ENCODE results near the gene MOSPD3. TPM values are rescaled to one million over a fixed set of nuclear protein-coding genes. Genes with fewer than 3 reads are reported as not detected.

MOSPD3 gene
- total RNA-seq, 1 donor from 2014 or later: 20.3 TPM

GRCh38 chr7:100590077-100590737, 22.1 kb upstream of the MOSPD3 start:
- no peak for DNase-seq (ENCODE audit: low spot score)

GRCh38 chr7:100591596-100591995, 20.7 kb upstream of the MOSPD3 start:
- no peak for ATAC-seq

More at GRCh38 chr7:100590077-100590737, 22.1 kb upstream of the MOSPD3 start:
- ATAC-seq: no peak

GRCh38 chr7:100595188-100595587, 17.2 kb upstream of the MOSPD3 start:
- no peak for DNase-seq (ENCODE audit: low spot score)
- no peak for ATAC-seq

More at GRCh38 chr7:100591596-100591995, 20.7 kb upstream of the MOSPD3 start:
- no peak for DNase-seq (ENCODE audit: low spot score)

GRCh38 chr7:100598425-100598824, 13.9 kb upstream of the MOSPD3 start:
- ATAC-seq: no peak

GRCh38 chr7:100599911-100600729, 12.2 kb upstream of the MOSPD3 start:
- ATAC-seq: no peak
- no peak for DNase-seq (ENCODE audit: low spot score)

More at GRCh38 chr7:100598425-100598824, 13.9 kb upstream of the MOSPD3 start:
- no peak for DNase-seq (ENCODE audit: low spot score)

- no peak for ATAC-seq
- DNase-seq (ENCODE audit: low spot score): no peak
These were observed 11.7 kb upstream of the MOSPD3 start for GRCh38 chr7:100600730-100601038.

- DNase-seq (ENCODE audit: low spot score): no peak
- ATAC-seq: no peak
These were observed 9.2 kb upstream of the MOSPD3 start for GRCh38 chr7:100602889-100603725.

GRCh38 chr7:100603726-100604027, 8.7 kb upstream of the MOSPD3 start:
- DNase-seq (ENCODE audit: low spot score) (no peak), ATAC-seq (no peak)

- ATAC-seq: peak; percentile 70
- DNase-seq (ENCODE audit: low spot score): peak; percentile 77
These were observed 8.0 kb upstream of the MOSPD3 start for GRCh38 chr7:100604028-100604975.

- peak; percentile 54 for ATAC-seq
These were observed 7.1 kb upstream of the MOSPD3 start for GRCh38 chr7:100604976-100605911.

GRCh38 chr7:100606313-100606712, 6.0 kb upstream of the MOSPD3 start:
- DNase-seq (ENCODE audit: low spot score) (no peak), ATAC-seq (no peak)

More at GRCh38 chr7:100604976-100605911, 7.1 kb upstream of the MOSPD3 start:
- peak; percentile 80 for DNase-seq (ENCODE audit: low spot score)

GRCh38 chr7:100607111-100607510, 5.2 kb upstream of the MOSPD3 start:
- no peak for DNase-seq (ENCODE audit: low spot score)
- no peak for ATAC-seq

GRCh38 chr7:100609958-100610357, 2.4 kb upstream of the MOSPD3 start:
- DNase-seq (ENCODE audit: low spot score): no peak
- ATAC-seq: no peak

GRCh38 chr7:100612730-100613390, 520 bp downstream of the MOSPD3 start:
- DNase-seq (ENCODE audit: low spot score): no peak
- ATAC-seq: peak; percentile 11

- ATAC-seq (no peak), DNase-seq (ENCODE audit: low spot score) (no peak)
These were observed 1.3 kb downstream of the MOSPD3 start for GRCh38 chr7:100613412-100614175.

GRCh38 chr7:100614308-100614861, 2.0 kb downstream of the MOSPD3 start:
- ATAC-seq: no peak
- DNase-seq (ENCODE audit: low spot score): no peak

- DNase-seq (ENCODE audit: low spot score) (no peak), ATAC-seq (no peak)
These were observed 7.9 kb downstream of the MOSPD3 start for GRCh38 chr7:100620239-100620638.

GRCh38 chr7:100620804-100621203, 8.5 kb downstream of the MOSPD3 start:
- ATAC-seq: no peak
- DNase-seq (ENCODE audit: low spot score): no peak
